GM20000 (cell line): ENCODE results near the gene ABT1.

Experiments used
- DNase-seq: peaks from one replicate; pipeline ENCODE4 v3.0.0; 2012; ENCODE audit warnings: low spot score
- CTCF ChIP-seq: IDR thresholded peaks from 2 replicates; pipeline ENCODE4 v1.5.1; 2012; ENCODE audit warnings: mild to moderate bottlenecking, control low read depth; ENCODE audit errors: extremely low read depth, missing control alignments

The ABT1 gene

GRCh38 chr6:26576929-26577719 is 19.6 kb upstream of the ABT1 start:
- TF ChIP-seq CTCF: no peak
- no peak for DNase-seq

- no peak for TF ChIP-seq CTCF
- no peak for DNase-seq
Measured at GRCh38 chr6:26577720-26578072, 19.1 kb upstream of the ABT1 start.

GRCh38 chr6:26578279-26578678 is 18.5 kb upstream of the ABT1 start:
- no peak for TF ChIP-seq CTCF
- DNase-seq: no peak

- DNase-seq: no peak
- no peak for TF ChIP-seq CTCF
Measured at GRCh38 chr6:26578741-26579140, 18.0 kb upstream of the ABT1 start.

- no peak for DNase-seq
- no peak for TF ChIP-seq CTCF
Measured at GRCh38 chr6:26581164-26581915, 15.4 kb upstream of the ABT1 start.

GRCh38 chr6:26588965-26589364 is 7.8 kb upstream of the ABT1 start:
- TF ChIP-seq CTCF: no peak
- DNase-seq: no peak

- DNase-seq: no peak
- no peak for TF ChIP-seq CTCF
Measured at GRCh38 chr6:26592649-26593048, 4.1 kb upstream of the ABT1 start.
